SK-N-SH treated with all-trans-retinoic acid at 6 μM for 48 hours (cell line): ENCODE results near the gene PHYKPL.

Experiments used
- ATAC-seq: fragments of 200-7000 bp; cut with Tn5 transposase; 3 replicates; pipeline ENCODE4 v1.9.1; 2020; ENCODE audit warnings: mild to moderate bottlenecking, moderate library complexity
- ARNTL ChIP-seq: fragments of 450-650 bp; formaldehyde crosslinking; IDR thresholded peaks from 2 replicates; pipeline ENCODE4 v1.5.0; 2020; ENCODE audit warnings: low read depth, mild to moderate bottlenecking, moderate library complexity, borderline replicate concordance
- BACH2 ChIP-seq: fragments of 250-450 bp; sonication (Bioruptor Pico); IDR thresholded peaks from 2 replicates; pipeline ENCODE4 v1.9.0; 2021; ENCODE audit warnings: mild to moderate bottlenecking, borderline replicate concordance
- CSDC2 ChIP-seq: fragments of 250-450 bp; sonication (Bioruptor Pico); IDR thresholded peaks from 2 replicates; pipeline ENCODE4 v1.5.0; 2020; ENCODE audit warnings: mild to moderate bottlenecking, moderate library complexity
- ISL1 ChIP-seq: fragments of 250-450 bp; sonication (Bioruptor Pico); IDR thresholded peaks from 2 replicates; pipeline ENCODE4 v2.1.2; 2022; ENCODE audit warnings: mild to moderate bottlenecking, moderate library complexity
- OSR1 ChIP-seq: fragments of 250-450 bp; sonication (Bioruptor Pico); IDR thresholded peaks from 2 replicates; pipeline ENCODE4 v1.8.0; 2022; ENCODE audit warnings: moderate library complexity, mild to moderate bottlenecking, inconsistent platforms
- PPARA ChIP-seq: fragments of 250-450 bp; sonication (Bioruptor Pico); IDR thresholded peaks from 2 replicates; pipeline ENCODE4 v1.5.0; 2020; ENCODE audit warnings: mild to moderate bottlenecking, borderline replicate concordance
- SNAI2 ChIP-seq: fragments of 250-450 bp; sonication (Bioruptor Pico); IDR thresholded peaks from 2 replicates; pipeline ENCODE4 v1.5.0; 2020; ENCODE audit warnings: mild to moderate bottlenecking, moderate library complexity
- TCF4 ChIP-seq: fragments of 250-450 bp; sonication (Bioruptor Pico); IDR thresholded peaks from 2 replicates; pipeline ENCODE4 v1.8.0; 2021; ENCODE audit warnings: mild to moderate bottlenecking, moderate library complexity, borderline replicate concordance
- TOX ChIP-seq: fragments of 250-450 bp; sonication (Bioruptor Pico); IDR thresholded peaks from 2 replicates; pipeline ENCODE4 v1.8.0; 2021; ENCODE audit warnings: mild to moderate bottlenecking, moderate library complexity, borderline replicate concordance
- ZC3H10 ChIP-seq: fragments of 250-450 bp; sonication (Bioruptor Pico); IDR thresholded peaks from 2 replicates; pipeline ENCODE4 v1.5.1; 2021; ENCODE audit warnings: mild to moderate bottlenecking, moderate library complexity
- ZFP3 ChIP-seq: fragments of 250-450 bp; sonication (Bioruptor Pico); IDR thresholded peaks from 2 replicates; pipeline ENCODE4 v1.5.0; 2020; ENCODE audit warnings: mild to moderate bottlenecking, moderate library complexity
- ZFP30 ChIP-seq: fragments of 450-650 bp; formaldehyde crosslinking; IDR thresholded peaks from 2 replicates; pipeline ENCODE4 v1.5.0; 2022; ENCODE audit warnings: mild to moderate bottlenecking, moderate library complexity
- ZNF565 ChIP-seq: fragments of 450-650 bp; formaldehyde crosslinking; conservative IDR thresholded peaks from 2 replicates; pipeline ENCODE4 v1.5.0; 2020; ENCODE audit warnings: low read depth, mild to moderate bottlenecking, moderate library complexity
- ZNF8 ChIP-seq: fragments of 450-650 bp; formaldehyde crosslinking; IDR thresholded peaks from 2 replicates; pipeline ENCODE4 v1.5.0; 2020; ENCODE audit warnings: mild to moderate bottlenecking, moderate library complexity
- TF ChIP-seq, protein P1 (sequence below): fragments of 250-450 bp; sonication (Bioruptor Pico); IDR thresholded peaks from 2 replicates; pipeline ENCODE4 v1.5.0; 2020; ENCODE audit warnings: mild to moderate bottlenecking, moderate library complexity
- TF ChIP-seq, protein P2 (sequence below): fragments of 250-450 bp; sonication (Bioruptor Pico); IDR thresholded peaks from 2 replicates; pipeline ENCODE4 v1.5.1; 2021; ENCODE audit warnings: mild to moderate bottlenecking, moderate library complexity
- TF ChIP-seq, protein P3 (sequence below): fragments of 250-450 bp; sonication (Bioruptor Pico); IDR thresholded peaks from 2 replicates; pipeline ENCODE4 v1.8.0; 2020; ENCODE audit warnings: mild to moderate bottlenecking, moderate library complexity, borderline replicate concordance
- TF ChIP-seq, protein P4 (sequence below): fragments of 250-450 bp; sonication (Bioruptor Pico); IDR thresholded peaks from 2 replicates; pipeline ENCODE4 v1.8.0; 2021; ENCODE audit warnings: low read depth, mild to moderate bottlenecking, moderate library complexity, borderline replicate concordance

PHYKPL gene

DNA sequence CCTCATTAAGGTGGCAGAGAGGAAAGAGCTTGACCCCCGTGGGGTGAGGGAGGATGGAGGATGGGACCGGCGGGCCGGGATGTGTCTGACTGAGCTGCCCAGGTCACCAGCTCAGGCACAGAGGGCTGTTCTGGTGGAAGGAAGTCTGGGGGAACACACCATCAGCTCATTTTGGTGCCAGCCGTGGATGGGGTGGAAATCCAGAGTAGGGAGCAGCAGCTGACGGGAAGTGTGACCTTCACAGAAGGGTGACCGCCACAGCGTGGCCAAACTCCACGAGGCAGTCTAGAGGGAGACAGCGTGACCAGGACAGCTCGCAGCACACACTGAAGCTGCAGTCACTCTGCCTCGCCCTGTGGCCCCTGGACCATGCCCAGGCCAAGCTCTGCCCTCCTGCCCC, 45.3 kb upstream of the PHYKPL start:
- no peak for ATAC-seq
- TF ChIP-seq, protein P1, sequence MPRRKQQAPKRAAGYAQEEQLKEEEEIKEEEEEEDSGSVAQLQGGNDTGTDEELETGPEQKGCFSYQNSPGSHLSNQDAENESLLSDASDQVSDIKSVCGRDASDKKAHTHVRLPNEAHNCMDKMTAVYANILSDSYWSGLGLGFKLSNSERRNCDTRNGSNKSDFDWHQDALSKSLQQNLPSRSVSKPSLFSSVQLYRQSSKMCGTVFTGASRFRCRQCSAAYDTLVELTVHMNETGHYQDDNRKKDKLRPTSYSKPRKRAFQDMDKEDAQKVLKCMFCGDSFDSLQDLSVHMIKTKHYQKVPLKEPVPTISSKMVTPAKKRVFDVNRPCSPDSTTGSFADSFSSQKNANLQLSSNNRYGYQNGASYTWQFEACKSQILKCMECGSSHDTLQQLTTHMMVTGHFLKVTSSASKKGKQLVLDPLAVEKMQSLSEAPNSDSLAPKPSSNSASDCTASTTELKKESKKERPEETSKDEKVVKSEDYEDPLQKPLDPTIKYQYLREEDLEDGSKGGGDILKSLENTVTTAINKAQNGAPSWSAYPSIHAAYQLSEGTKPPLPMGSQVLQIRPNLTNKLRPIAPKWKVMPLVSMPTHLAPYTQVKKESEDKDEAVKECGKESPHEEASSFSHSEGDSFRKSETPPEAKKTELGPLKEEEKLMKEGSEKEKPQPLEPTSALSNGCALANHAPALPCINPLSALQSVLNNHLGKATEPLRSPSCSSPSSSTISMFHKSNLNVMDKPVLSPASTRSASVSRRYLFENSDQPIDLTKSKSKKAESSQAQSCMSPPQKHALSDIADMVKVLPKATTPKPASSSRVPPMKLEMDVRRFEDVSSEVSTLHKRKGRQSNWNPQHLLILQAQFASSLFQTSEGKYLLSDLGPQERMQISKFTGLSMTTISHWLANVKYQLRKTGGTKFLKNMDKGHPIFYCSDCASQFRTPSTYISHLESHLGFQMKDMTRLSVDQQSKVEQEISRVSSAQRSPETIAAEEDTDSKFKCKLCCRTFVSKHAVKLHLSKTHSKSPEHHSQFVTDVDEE (CRISPR knock-in tag) = no peak
- no peak for TF ChIP-seq ZNF565
- TF ChIP-seq OSR1 (CRISPR knock-in tag) = no peak
- no peak for TF ChIP-seq ZFP30 (CRISPR knock-in tag)
- no peak for TF ChIP-seq ZC3H10 (CRISPR knock-in tag)
- TF ChIP-seq ZFP3 (CRISPR knock-in tag) = no peak
- TF ChIP-seq TOX (CRISPR knock-in tag) = no peak
- no peak for TF ChIP-seq BACH2 (CRISPR knock-in tag)
- no peak for TF ChIP-seq ZNF8
- TF ChIP-seq PPARA = no peak
- TF ChIP-seq ARNTL (CRISPR knock-in tag) = no peak
- TF ChIP-seq, protein P2, sequence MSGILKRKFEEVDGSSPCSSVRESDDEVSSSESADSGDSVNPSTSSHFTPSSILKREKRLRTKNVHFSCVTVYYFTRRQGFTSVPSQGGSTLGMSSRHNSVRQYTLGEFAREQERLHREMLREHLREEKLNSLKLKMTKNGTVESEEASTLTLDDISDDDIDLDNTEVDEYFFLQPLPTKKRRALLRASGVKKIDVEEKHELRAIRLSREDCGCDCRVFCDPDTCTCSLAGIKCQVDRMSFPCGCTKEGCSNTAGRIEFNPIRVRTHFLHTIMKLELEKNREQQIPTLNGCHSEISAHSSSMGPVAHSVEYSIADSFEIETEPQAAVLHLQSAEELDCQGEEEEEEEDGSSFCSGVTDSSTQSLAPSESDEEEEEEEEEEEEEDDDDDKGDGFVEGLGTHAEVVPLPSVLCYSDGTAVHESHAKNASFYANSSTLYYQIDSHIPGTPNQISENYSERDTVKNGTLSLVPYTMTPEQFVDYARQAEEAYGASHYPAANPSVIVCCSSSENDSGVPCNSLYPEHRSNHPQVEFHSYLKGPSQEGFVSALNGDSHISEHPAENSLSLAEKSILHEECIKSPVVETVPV = no peak
- TF ChIP-seq SNAI2 (CRISPR knock-in tag) = no peak
- TF ChIP-seq TCF4 = no peak
- no peak for TF ChIP-seq ISL1 (CRISPR knock-in tag)
- TF ChIP-seq, protein P3, sequence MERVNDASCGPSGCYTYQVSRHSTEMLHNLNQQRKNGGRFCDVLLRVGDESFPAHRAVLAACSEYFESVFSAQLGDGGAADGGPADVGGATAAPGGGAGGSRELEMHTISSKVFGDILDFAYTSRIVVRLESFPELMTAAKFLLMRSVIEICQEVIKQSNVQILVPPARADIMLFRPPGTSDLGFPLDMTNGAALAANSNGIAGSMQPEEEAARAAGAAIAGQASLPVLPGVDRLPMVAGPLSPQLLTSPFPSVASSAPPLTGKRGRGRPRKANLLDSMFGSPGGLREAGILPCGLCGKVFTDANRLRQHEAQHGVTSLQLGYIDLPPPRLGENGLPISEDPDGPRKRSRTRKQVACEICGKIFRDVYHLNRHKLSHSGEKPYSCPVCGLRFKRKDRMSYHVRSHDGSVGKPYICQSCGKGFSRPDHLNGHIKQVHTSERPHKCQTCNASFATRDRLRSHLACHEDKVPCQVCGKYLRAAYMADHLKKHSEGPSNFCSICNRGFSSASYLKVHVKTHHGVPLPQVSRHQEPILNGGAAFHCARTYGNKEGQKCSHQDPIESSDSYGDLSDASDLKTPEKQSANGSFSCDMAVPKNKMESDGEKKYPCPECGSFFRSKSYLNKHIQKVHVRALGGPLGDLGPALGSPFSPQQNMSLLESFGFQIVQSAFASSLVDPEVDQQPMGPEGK (CRISPR knock-in tag) = no peak
- TF ChIP-seq, all 23 proteins: peak for 0

DNA sequence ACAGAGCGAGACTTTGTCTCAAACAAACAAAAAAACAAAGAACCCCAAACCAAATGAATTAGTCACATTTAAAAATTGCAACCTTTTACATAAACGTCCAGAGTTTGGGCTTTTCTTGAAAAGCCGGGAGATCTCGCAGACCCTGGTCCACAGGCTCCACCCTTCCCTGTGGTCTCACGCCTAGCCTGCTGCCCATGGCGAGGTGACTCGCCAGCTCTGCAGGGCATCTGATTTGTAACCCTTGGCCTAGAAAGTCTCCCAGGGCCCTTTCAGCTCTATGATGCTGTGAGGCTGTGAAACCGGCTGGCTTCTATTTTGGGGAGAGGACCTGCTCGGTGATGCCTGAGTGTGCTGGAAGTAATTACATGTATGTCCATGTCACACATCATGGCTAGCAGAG, 44.7 kb upstream of the PHYKPL start:
- ATAC-seq = no peak
- TF ChIP-seq, protein P4, sequence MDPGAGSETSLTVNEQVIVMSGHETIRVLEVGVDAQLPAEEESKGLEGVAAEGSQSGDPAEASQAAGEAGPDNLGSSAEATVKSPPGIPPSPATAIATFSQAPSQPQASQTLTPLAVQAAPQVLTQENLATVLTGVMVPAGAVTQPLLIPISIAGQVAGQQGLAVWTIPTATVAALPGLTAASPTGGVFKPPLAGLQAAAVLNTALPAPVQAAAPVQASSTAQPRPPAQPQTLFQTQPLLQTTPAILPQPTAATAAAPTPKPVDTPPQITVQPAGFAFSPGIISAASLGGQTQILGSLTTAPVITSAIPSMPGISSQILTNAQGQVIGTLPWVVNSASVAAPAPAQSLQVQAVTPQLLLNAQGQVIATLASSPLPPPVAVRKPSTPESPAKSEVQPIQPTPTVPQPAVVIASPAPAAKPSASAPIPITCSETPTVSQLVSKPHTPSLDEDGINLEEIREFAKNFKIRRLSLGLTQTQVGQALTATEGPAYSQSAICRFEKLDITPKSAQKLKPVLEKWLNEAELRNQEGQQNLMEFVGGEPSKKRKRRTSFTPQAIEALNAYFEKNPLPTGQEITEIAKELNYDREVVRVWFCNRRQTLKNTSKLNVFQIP (CRISPR knock-in tag) = no peak
- TF ChIP-seq ZNF565 (no peak), TOX (CRISPR knock-in tag) (no peak), CSDC2 (CRISPR knock-in tag) (no peak), PPARA (no peak), ZFP3 (CRISPR knock-in tag) (no peak), SNAI2 (CRISPR knock-in tag) (no peak), ZNF8 (no peak)
- TF ChIP-seq, protein P3 (CRISPR knock-in tag) = no peak
- TF ChIP-seq, protein P2 = no peak
- TF ChIP-seq, all 23 proteins: peak for 0
